ENCODE results near the gene MFSD12. TPM values are rescaled to one million over a fixed set of nuclear protein-coding genes. Genes with fewer than 3 reads are reported as not detected.
"Not testable (repeated sequence)": the region's sequence is repeated elsewhere in the genome, so short reads cannot be mapped to it uniquely, and the experiment has no call there.

Gene MFSD12
- total RNA-seq, 1 donor from 2014 or later, result 64.1 TPM

GRCh38 chr19:3536429-3537100 is 20.8 kb downstream of the MFSD12 start:
- no peak for DNase-seq (ENCODE audit: low spot score)

- no peak for DNase-seq (ENCODE audit: low spot score)
Measured at GRCh38 chr19:3535981-3536380, 21.4 kb downstream of the MFSD12 start.

- no peak for DNase-seq (ENCODE audit: low spot score)
Measured at GRCh38 chr19:3535563-3535965, 21.8 kb downstream of the MFSD12 start.

GRCh38 chr19:3535235-3535535 is 22.2 kb downstream of the MFSD12 start:
- DNase-seq (ENCODE audit: low spot score), result no peak

- no peak for DNase-seq (ENCODE audit: low spot score)
Measured at GRCh38 chr19:3534375-3535234, 22.8 kb downstream of the MFSD12 start.

GRCh38 chr19:3533563-3534216 is 23.7 kb downstream of the MFSD12 start:
- DNase-seq (ENCODE audit: low spot score), result no peak

GRCh38 chr19:3533033-3533432 is 24.4 kb downstream of the MFSD12 start:
- no peak for DNase-seq (ENCODE audit: low spot score)

GRCh38 chr19:3532154-3532786 is 25.1 kb downstream of the MFSD12 start:
- DNase-seq (ENCODE audit: low spot score), result no peak

- DNase-seq (ENCODE audit: low spot score), result no peak
Measured at GRCh38 chr19:3531716-3532115, 25.7 kb downstream of the MFSD12 start.

GRCh38 chr19:3530389-3530788 is 27.0 kb downstream of the MFSD12 start:
- DNase-seq (ENCODE audit: low spot score), result no peak

- DNase-seq (ENCODE audit: low spot score), result not testable (repeated sequence)
Measured at GRCh38 chr19:3529299-3529698, 28.1 kb downstream of the MFSD12 start.

GRCh38 chr19:3528539-3529211 is 28.7 kb downstream of the MFSD12 start:
- no peak for DNase-seq (ENCODE audit: low spot score)

GRCh38 chr19:3528080-3528479 is 29.3 kb downstream of the MFSD12 start:
- no peak for DNase-seq (ENCODE audit: low spot score)

GRCh38 chr19:3527238-3527910 is 30.0 kb downstream of the MFSD12 start:
- no peak for DNase-seq (ENCODE audit: low spot score)

GRCh38 chr19:3526507-3527237 is 30.7 kb downstream of the MFSD12 start:
- no peak for DNase-seq (ENCODE audit: low spot score)

GRCh38 chr19:3524904-3525451 is 32.4 kb downstream of the MFSD12 start:
- DNase-seq (ENCODE audit: low spot score), result no peak

GRCh38 chr19:3524078-3524842 is 33.1 kb downstream of the MFSD12 start:
- no peak for DNase-seq (ENCODE audit: low spot score)

GRCh38 chr19:3523361-3524077 is 33.9 kb downstream of the MFSD12 start:
- DNase-seq (ENCODE audit: low spot score), result no peak

Measured in mucosa of gallbladder (tissue), 1 donor.